SK-N-SH (cell line): Measurements from ENCODE around the gene SERPINB12. TPM values are rescaled to one million over a fixed set of nuclear protein-coding genes. Genes with fewer than 3 reads are reported as not detected.

Source experiments
- CTCF ChIA-PET: fragments of 300-600, 350-600 bp; formaldehyde crosslinking; extraction: SDS; loops from one replicate; lab custom pipeline; 2021; lab: Yijun Ruan, JAX
- POLR2A ChIA-PET: fragments of 350-600 bp; sonication (Branson Sonifier 250); formaldehyde crosslinking; extraction: SDS; loops from one replicate; lab custom pipeline; 2020; ENCODE audit warnings: antibody characterized with exemption, inconsistent platforms; lab: Yijun Ruan, JAX
- DNase-seq: peaks from one replicate; pipeline ENCODE4 v3.0.0; 2012
- H2AFZ ChIP-seq: fragments of 200-600 bp; sonication (generic); 2 replicates; pipeline ENCODE4 v1.8.1; 2016; ENCODE audit warnings: antibody characterized with exemption, mild to moderate bottlenecking, low read depth
- H3F3A ChIP-seq: fragments of 200-600 bp; sonication (generic); replicated peaks from 2 replicates; pipeline ENCODE3; 2016; ENCODE audit warnings: antibody characterized with exemption, mild to moderate bottlenecking; ENCODE audit not compliant: insufficient read depth
- H3K27ac ChIP-seq, 2 experiments: fragments of 200-500 bp in 1 of 2; fragments of 200-600 bp in 1 of 2; sonication (Bioruptor generic) in 1 of 2; sonication (generic), shearing (Covaris generic) in 1 of 2; 2 replicates each; pipeline versions ENCODE4 v1.5.1 to v1.6.1; 2014 to 2016; ENCODE audit warnings: low read depth in 2 of 2, inconsistent platforms in 1 of 2, low read length in 1 of 2, mild to moderate bottlenecking in 1 of 2, mixed read lengths in 1 of 2
- H3K27me3 ChIP-seq: fragments of 200-600 bp; sonication (generic), shearing (Covaris generic); 2 replicates; pipeline ENCODE4 v1.6.1; 2016; ENCODE audit warnings: mixed run types; ENCODE audit not compliant: insufficient read depth
- H3K36me3 ChIP-seq, 2 experiments: fragments of 200-500 bp in 1 of 2; fragments of 200-600 bp in 1 of 2; sonication (Bioruptor generic) in 1 of 2; sonication (generic) in 1 of 2; replicated peaks in 1 of 2; 2 replicates each; pipeline versions ENCODE3 to v1.5.1; 2014 to 2016; ENCODE audit warnings: low read length in 1 of 2, mild to moderate bottlenecking in 1 of 2; ENCODE audit not compliant: insufficient read depth in 2 of 2, control insufficient read depth in 1 of 2
- H3K4me1 ChIP-seq, 2 experiments: fragments of 200-500 bp in 1 of 2; fragments of 200-600 bp in 1 of 2; sonication (Bioruptor generic) in 1 of 2; sonication (generic), shearing (Covaris generic) in 1 of 2; 2 replicates each; pipeline versions ENCODE4 v1.5.1 to v1.6.1; 2014 to 2016; ENCODE audit warnings: low read depth in 1 of 2, low read length in 1 of 2, mixed run types in 1 of 2; ENCODE audit not compliant: insufficient read depth in 2 of 2, control insufficient read depth in 1 of 2
- H3K4me2 ChIP-seq: fragments of 200-600 bp; sonication (generic), shearing (Covaris generic); 2 replicates; pipeline ENCODE4 v1.6.1; 2017; ENCODE audit warnings: mixed run types
- H3K4me3 ChIP-seq, 2 experiments: fragments of 200-500 bp in 1 of 2; fragments of 200-600 bp in 1 of 2; sonication (Bioruptor generic) in 1 of 2; sonication (generic), shearing (Covaris generic) in 1 of 2; 2 replicates each; pipeline versions ENCODE4 v1.5.1 to v1.8.1; 2014 to 2016; ENCODE audit warnings: low read depth in 2 of 2, inconsistent platforms in 1 of 2, low read length in 1 of 2, mild to moderate bottlenecking in 1 of 2, mixed read lengths in 1 of 2, moderate library complexity in 1 of 2
- H3K79me2 ChIP-seq: fragments of 200-600 bp; sonication (generic); 2 replicates; pipeline ENCODE4 v1.8.1; 2017; ENCODE audit warnings: mild to moderate bottlenecking; ENCODE audit not compliant: insufficient read depth
- H3K9ac ChIP-seq: fragments of 200-600 bp; sonication (generic); 2 replicates; pipeline ENCODE4 v1.6.1; 2017; ENCODE audit warnings: mixed run types
- H3K9me2 ChIP-seq: fragments of 200-600 bp; sonication (generic); 2 replicates; pipeline ENCODE4 v1.6.1; 2017; ENCODE audit warnings: mixed run types
- H3K9me3 ChIP-seq: fragments of 200-600 bp; sonication (generic); 2 replicates; pipeline ENCODE4 v1.6.1; 2017; ENCODE audit warnings: mixed run types, mild to moderate bottlenecking, moderate library complexity
- H4K20me1 ChIP-seq: fragments of 200-600 bp; sonication (generic); 2 replicates; pipeline ENCODE4 v1.6.1; 2017; ENCODE audit warnings: mild to moderate bottlenecking, mixed run types; ENCODE audit not compliant: insufficient read depth
- EZH2phosphoT487 ChIP-seq: fragments of 200-600 bp; sonication (generic); IDR thresholded peaks from 2 replicates; pipeline ENCODE4 v1.6.1; 2017; ENCODE audit warnings: low read depth, mixed run types, mild to moderate bottlenecking, antibody characterized with exemption, moderate library complexity, borderline replicate concordance
- FOSL2 ChIP-seq: IDR thresholded peaks from 2 replicates; pipeline ENCODE4 v1.4.0; 2012; ENCODE audit warnings: low read depth, mild to moderate bottlenecking, moderate library complexity, borderline replicate concordance
- FOXJ3 ChIP-seq: sonication (generic); formaldehyde crosslinking; IDR thresholded peaks from 2 replicates; pipeline ENCODE4 v1.5.1; 2020; ENCODE audit warnings: mild to moderate bottlenecking, missing genetic modification reagents
- GATA2 ChIP-seq: sonication (generic); formaldehyde crosslinking; IDR thresholded peaks from 2 replicates; pipeline ENCODE4 v1.5.0; 2020; ENCODE audit warnings: mild to moderate bottlenecking, missing genetic modification reagents
- JUND ChIP-seq: IDR thresholded peaks from 2 replicates; pipeline ENCODE4 v1.4.0; 2012
- NFIC ChIP-seq: IDR thresholded peaks from 2 replicates; pipeline ENCODE4 v1.4.0; 2012; ENCODE audit warnings: borderline replicate concordance
- NRF1 ChIP-seq: IDR thresholded peaks from 2 replicates; pipeline ENCODE4 v1.6.1; 2012; ENCODE audit warnings: low read depth, mild to moderate bottlenecking, low read length
- RAD21 ChIP-seq: IDR thresholded peaks from 2 replicates; pipeline ENCODE4 v1.6.1; 2012; ENCODE audit warnings: mild to moderate bottlenecking, low read length
- RXRA ChIP-seq: IDR thresholded peaks from 2 replicates; pipeline ENCODE4 v1.4.0; 2012; ENCODE audit warnings: low read depth, mild to moderate bottlenecking, borderline replicate concordance
- SMC3 ChIP-seq: IDR thresholded peaks from 2 replicates; pipeline ENCODE4 v1.6.1; 2012; ENCODE audit warnings: low read depth, low read length, improper control_type of control experiment
- TAF1 ChIP-seq: IDR thresholded peaks from 2 replicates; pipeline ENCODE4 v1.6.1; 2012; ENCODE audit warnings: low read depth, mild to moderate bottlenecking, low read length, moderate library complexity, borderline replicate concordance
- YY1 ChIP-seq: IDR thresholded peaks from 2 replicates; pipeline ENCODE4 v1.4.0; 2012; ENCODE audit warnings: low read depth, mild to moderate bottlenecking
- WGBS: methylation state at CpG from one replicate; pipeline ENCODE4 v1.1.6; 2017; ENCODE audit warnings: low lambda C conversion rate; 5-methylcytosine and 5-hydroxymethylcytosine counted together
- polyA plus RNA-seq, 3 experiments: library from polyadenylated mRNA; depleted of rRNA; stranded (reverse); fragments of >200 nt; gene quantifications; 2 replicates each; pipeline ENCODE4 v1.2.3, GENCODE V29; 2012
- TF ChIP-seq, protein P1 (sequence below): IDR thresholded peaks from 2 replicates; pipeline ENCODE4 v1.6.1; 2012; ENCODE audit warnings: mild to moderate bottlenecking, low read depth, low read length, moderate library complexity
- TF ChIP-seq, protein P2 (sequence below): fragments of 150-350 bp; IDR thresholded peaks from 2 replicates; pipeline ENCODE4 v1.6.1; 2017; ENCODE audit warnings: antibody characterized with exemption, low read length, low read depth, borderline replicate concordance
- TF ChIP-seq, protein P3 (sequence below): IDR thresholded peaks from 2 replicates; pipeline ENCODE4 v1.4.0; 2012; ENCODE audit warnings: low read depth, borderline replicate concordance
- TF ChIP-seq, protein P4 (sequence below): IDR thresholded peaks from 2 replicates; pipeline ENCODE4; 2012
- TF ChIP-seq, protein P5 (sequence below): fragments of 150-350 bp; IDR thresholded peaks from 2 replicates; pipeline ENCODE4 v1.6.1; 2016; ENCODE audit warnings: mild to moderate bottlenecking, low read depth, low read length

SERPINB12 gene
- polyA plus RNA-seq, 1 of the 3 experiments (the other 2 are of a cell fraction): not detected

DNA sequence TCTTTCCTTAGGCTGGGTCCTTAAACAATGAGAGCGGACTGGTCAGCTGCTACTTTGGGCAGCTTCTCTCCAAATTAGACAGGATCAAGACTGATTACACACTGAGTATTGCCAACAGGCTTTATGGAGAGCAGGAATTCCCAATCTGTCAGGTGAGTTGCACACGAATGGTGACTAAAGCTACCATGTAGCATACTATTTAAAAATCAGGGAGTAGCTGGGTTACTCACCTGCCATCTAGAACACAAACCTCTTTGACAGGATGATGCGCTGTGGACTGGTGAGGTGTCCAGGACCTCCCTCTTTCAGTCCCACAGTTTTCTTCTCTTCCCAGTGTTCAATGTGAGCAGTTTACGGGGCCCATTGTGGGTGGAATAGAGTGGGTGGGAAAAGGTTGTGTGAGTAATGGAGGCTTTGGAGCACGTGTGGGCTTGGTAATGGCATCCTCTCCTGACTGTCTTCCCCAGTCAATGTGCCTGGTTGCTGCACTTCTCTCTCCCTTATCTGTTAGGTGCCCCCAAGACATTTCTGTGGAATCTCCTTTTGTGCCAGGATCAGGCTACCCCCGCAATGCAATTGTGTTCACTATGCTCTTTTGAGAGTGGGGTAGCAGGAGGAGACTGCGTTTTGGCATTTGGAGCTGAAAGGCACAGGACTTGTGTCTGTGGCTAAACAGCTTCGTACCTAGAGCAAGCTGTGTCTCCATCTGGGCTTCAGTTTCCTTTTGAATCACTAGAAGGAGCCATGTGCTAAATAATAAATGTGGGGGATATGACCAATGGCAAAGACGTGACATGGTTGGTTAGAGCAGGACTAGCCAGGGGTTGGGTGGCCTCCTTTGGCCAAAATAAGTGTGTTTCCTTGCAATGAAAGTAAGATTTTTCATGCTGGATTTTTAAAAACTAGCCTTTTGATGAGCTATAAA is 17.7 kb downstream of the SERPINB12 start:
- no peaks in the 10 kb centered on the region for H3F3A ChIP-seq
- no peaks in the 10 kb centered on the region for H3K4me1 ChIP-seq
- H3K27ac ChIP-seq: no peak overlapping the region
- H2AFZ ChIP-seq: no peak overlapping the region
- H3K36me3 ChIP-seq: no peaks in the 10 kb centered on the region
- H3K4me3 ChIP-seq: no peak overlapping the region
- CTCF ChIA-PET: interaction anchor here (0.5 to 1.0 kb wide), 3 partner anchors 18 to 84 kb away, joined by 3 to 4 read pairs (median 3); no protein-coding TSS in a partner anchor
- H3K9ac ChIP-seq: no peak overlapping the region
- H3K79me2 ChIP-seq: no peaks in the 10 kb centered on the region
- no peaks in the 10 kb centered on the region for H3K9me2 ChIP-seq
- no peaks in the 10 kb centered on the region for H3K9me3 ChIP-seq
- WGBS: 4% methylated on average over 9 of the region's 9 CpGs
- TF ChIP-seq EZH2phosphoT487: no peak
- TF ChIP-seq YY1: no peak
- no peak overlapping the region for H3K4me2 ChIP-seq
- peaks cover 5% of the 10 kb centered on the region; the same call in 1 of the 2 replicates for H3K27me3 ChIP-seq
- POLR2A ChIA-PET: no interaction called here
- DNase-seq: no peak
- no peaks in the 10 kb centered on the region for H4K20me1 ChIP-seq

DNA sequence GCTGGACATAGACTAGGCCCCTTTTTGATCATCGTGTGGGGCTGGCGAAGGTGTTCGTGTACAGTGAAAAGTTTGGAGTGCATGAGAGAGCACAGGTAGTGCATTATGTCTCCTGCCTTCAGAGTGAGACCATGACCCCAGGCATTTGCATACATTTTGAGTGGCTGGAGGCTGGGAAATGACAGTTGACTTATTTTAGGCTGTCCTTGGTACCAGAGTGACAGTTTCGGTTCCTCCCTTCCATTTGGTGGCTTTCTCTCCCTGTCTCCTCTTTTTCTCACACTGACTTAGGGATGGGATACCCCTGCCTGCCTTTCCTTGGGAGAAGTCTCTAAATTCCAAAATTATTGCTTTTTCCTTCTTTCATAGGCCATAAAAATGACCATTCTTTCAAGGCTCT is 20.1 kb downstream of the SERPINB12 start:
- Histone ChIP-seq H3K79me2 (no peaks in the 10 kb centered on the region), H3F3A (no peaks in the 10 kb centered on the region), H3K4me3 (no peak overlapping the region), H4K20me1 (no peaks in the 10 kb centered on the region), H3K9me3 (no peaks in the 10 kb centered on the region), H3K27ac (no peak overlapping the region), H2AFZ (no peak overlapping the region), H3K4me1 (no peaks in the 10 kb centered on the region), H3K9ac (no peak overlapping the region), H3K27me3 (peaks cover 9% of the 10 kb centered on the region; the same call in 1 of the 2 replicates), H3K4me2 (no peak overlapping the region), H3K9me2 (no peaks in the 10 kb centered on the region), H3K36me3 (no peaks in the 10 kb centered on the region)
- POLR2A ChIA-PET: no interaction called here
- no peak for DNase-seq
- WGBS: 5% methylated on average over 4 of the region's 4 CpGs
- CTCF ChIA-PET: interaction anchor here (1.3 to 2.4 kb wide), 2 partner anchors 16 to 44 kb away, joined by 7 to 9 read pairs; no protein-coding TSS in a partner anchor
- no peak for TF ChIP-seq RAD21
- TF ChIP-seq FOSL2: no peak
- TF ChIP-seq, protein P1, sequence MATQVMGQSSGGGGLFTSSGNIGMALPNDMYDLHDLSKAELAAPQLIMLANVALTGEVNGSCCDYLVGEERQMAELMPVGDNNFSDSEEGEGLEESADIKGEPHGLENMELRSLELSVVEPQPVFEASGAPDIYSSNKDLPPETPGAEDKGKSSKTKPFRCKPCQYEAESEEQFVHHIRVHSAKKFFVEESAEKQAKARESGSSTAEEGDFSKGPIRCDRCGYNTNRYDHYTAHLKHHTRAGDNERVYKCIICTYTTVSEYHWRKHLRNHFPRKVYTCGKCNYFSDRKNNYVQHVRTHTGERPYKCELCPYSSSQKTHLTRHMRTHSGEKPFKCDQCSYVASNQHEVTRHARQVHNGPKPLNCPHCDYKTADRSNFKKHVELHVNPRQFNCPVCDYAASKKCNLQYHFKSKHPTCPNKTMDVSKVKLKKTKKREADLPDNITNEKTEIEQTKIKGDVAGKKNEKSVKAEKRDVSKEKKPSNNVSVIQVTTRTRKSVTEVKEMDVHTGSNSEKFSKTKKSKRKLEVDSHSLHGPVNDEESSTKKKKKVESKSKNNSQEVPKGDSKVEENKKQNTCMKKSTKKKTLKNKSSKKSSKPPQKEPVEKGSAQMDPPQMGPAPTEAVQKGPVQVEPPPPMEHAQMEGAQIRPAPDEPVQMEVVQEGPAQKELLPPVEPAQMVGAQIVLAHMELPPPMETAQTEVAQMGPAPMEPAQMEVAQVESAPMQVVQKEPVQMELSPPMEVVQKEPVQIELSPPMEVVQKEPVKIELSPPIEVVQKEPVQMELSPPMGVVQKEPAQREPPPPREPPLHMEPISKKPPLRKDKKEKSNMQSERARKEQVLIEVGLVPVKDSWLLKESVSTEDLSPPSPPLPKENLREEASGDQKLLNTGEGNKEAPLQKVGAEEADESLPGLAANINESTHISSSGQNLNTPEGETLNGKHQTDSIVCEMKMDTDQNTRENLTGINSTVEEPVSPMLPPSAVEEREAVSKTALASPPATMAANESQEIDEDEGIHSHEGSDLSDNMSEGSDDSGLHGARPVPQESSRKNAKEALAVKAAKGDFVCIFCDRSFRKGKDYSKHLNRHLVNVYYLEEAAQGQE: no peak
- no peak for TF ChIP-seq FOXJ3 (CRISPR knock-in tag)
- TF ChIP-seq, protein P2, sequence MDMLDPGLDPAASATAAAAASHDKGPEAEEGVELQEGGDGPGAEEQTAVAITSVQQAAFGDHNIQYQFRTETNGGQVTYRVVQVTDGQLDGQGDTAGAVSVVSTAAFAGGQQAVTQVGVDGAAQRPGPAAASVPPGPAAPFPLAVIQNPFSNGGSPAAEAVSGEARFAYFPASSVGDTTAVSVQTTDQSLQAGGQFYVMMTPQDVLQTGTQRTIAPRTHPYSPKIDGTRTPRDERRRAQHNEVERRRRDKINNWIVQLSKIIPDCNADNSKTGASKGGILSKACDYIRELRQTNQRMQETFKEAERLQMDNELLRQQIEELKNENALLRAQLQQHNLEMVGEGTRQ: no peak
- no peak for TF ChIP-seq JUND
- no peak for TF ChIP-seq RXRA
- TF ChIP-seq NFIC: no peak
- TF ChIP-seq NRF1: no peak
- TF ChIP-seq GATA2 (CRISPR knock-in tag): no peak
- TF ChIP-seq, protein P3, sequence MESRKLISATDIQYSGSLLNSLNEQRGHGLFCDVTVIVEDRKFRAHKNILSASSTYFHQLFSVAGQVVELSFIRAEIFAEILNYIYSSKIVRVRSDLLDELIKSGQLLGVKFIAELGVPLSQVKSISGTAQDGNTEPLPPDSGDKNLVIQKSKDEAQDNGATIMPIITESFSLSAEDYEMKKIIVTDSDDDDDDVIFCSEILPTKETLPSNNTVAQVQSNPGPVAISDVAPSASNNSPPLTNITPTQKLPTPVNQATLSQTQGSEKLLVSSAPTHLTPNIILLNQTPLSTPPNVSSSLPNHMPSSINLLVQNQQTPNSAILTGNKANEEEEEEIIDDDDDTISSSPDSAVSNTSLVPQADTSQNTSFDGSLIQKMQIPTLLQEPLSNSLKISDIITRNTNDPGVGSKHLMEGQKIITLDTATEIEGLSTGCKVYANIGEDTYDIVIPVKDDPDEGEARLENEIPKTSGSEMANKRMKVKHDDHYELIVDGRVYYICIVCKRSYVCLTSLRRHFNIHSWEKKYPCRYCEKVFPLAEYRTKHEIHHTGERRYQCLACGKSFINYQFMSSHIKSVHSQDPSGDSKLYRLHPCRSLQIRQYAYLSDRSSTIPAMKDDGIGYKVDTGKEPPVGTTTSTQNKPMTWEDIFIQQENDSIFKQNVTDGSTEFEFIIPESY: no peak
- TF ChIP-seq, protein P4, sequence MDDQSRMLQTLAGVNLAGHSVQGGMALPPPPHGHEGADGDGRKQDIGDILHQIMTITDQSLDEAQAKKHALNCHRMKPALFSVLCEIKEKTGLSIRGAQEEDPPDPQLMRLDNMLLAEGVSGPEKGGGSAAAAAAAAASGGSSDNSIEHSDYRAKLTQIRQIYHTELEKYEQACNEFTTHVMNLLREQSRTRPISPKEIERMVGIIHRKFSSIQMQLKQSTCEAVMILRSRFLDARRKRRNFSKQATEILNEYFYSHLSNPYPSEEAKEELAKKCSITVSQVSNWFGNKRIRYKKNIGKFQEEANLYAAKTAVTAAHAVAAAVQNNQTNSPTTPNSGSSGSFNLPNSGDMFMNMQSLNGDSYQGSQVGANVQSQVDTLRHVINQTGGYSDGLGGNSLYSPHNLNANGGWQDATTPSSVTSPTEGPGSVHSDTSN: no peak
- TF ChIP-seq SMC3: no peak
- TF ChIP-seq, protein P5, sequence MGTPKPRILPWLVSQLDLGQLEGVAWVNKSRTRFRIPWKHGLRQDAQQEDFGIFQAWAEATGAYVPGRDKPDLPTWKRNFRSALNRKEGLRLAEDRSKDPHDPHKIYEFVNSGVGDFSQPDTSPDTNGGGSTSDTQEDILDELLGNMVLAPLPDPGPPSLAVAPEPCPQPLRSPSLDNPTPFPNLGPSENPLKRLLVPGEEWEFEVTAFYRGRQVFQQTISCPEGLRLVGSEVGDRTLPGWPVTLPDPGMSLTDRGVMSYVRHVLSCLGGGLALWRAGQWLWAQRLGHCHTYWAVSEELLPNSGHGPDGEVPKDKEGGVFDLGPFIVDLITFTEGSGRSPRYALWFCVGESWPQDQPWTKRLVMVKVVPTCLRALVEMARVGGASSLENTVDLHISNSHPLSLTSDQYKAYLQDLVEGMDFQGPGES: no peak
- TF ChIP-seq TAF1: no peak
